Measurements from ENCODE around the gene SLC44A3. TPM values are rescaled to one million over a fixed set of nuclear protein-coding genes. Genes with fewer than 3 reads are reported as not detected.

Gene SLC44A3
- total and polyA plus RNA-seq, 2 experiments from 2014 or later, result 2.9 to 4.5 TPM

DNA sequence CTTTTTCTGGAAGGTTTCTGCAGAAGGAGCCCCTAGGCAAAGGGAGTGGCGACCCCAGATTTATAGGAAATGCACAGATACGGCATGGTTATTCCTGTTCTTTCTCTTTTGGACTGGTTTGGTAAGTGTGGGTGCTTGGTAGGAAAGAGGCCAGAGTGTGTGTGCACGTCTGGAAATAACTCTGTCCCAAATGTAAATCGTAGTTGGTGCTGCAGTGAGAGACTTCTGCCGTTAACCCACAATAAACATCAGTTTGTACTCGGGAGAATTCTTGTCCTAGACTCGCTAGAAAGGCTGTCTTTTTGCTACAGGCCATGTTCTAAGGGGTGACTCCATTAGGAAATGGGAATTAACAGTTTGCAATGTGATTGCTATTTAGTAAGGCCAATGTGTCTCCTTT, 779 bp downstream of the SLC44A3 start:
- ATAC-seq (no peak), DNase-seq (ENCODE audit: low spot score) (no peak)
- no peaks in the 10 kb centered on the region; the same call in 2 of the 3 replicates for H3K9me3 Mint-ChIP-seq
- Histone ChIP-seq H4K20me1 (replicated peaks; ENCODE audit: insufficient read depth) (no peaks in the 10 kb centered on the region), H3K27me3 (ENCODE audit: insufficient read depth) (peaks cover 8% of the 10 kb centered on the region), H3K79me2 (replicated peaks; ENCODE audit: insufficient read depth) (no peaks in the 10 kb centered on the region), H3K36me3 (ENCODE audit: insufficient read depth) (no peaks in the 10 kb centered on the region), H3K4me3 (peak overlapping the region; percentile 83), H3K27ac (ENCODE audit: low read depth) (no peak overlapping the region), H3F3A (replicated peaks; ENCODE audit: low read depth) (0 out of 2 replicates have a peak, but pooled peaks cover 3% of the 10 kb centered on the region), H3K9me2 (ENCODE audit: insufficient read depth) (no peaks in the 10 kb centered on the region), H3K4me1 (ENCODE audit: insufficient read depth) (peaks cover 14% of the 10 kb centered on the region), H3K4me2 (peak overlapping the region; percentile 81), H2AFZ (peak overlapping the region; percentile 78)
- no peak overlapping the region for H3K27ac Mint-ChIP-seq
- no peak for TF ChIP-seq ZNF462 (CRISPR knock-in tag; IDR thresholded peaks at IDR 0.05)
- no peak for TF ChIP-seq ZNF114 (CRISPR knock-in tag; IDR thresholded peaks at IDR 0.05)
- TF ChIP-seq EZH2 (IDR thresholded peaks at IDR 0.05; ENCODE audit: low read depth, unreplicated experiment), result no peak
- no peak for TF ChIP-seq STAT1 (IDR thresholded peaks at IDR 0.05; ENCODE audit: unreplicated experiment)
- TF ChIP-seq, protein P1, sequence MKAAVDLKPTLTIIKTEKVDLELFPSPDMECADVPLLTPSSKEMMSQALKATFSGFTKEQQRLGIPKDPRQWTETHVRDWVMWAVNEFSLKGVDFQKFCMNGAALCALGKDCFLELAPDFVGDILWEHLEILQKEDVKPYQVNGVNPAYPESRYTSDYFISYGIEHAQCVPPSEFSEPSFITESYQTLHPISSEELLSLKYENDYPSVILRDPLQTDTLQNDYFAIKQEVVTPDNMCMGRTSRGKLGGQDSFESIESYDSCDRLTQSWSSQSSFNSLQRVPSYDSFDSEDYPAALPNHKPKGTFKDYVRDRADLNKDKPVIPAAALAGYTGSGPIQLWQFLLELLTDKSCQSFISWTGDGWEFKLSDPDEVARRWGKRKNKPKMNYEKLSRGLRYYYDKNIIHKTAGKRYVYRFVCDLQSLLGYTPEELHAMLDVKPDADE (IDR thresholded peaks at IDR 0.05), result no peak
- no peak for TF ChIP-seq ZNF331 (CRISPR knock-in tag; IDR thresholded peaks at IDR 0.05; ENCODE audit: low read depth)
- TF ChIP-seq, protein P2, sequence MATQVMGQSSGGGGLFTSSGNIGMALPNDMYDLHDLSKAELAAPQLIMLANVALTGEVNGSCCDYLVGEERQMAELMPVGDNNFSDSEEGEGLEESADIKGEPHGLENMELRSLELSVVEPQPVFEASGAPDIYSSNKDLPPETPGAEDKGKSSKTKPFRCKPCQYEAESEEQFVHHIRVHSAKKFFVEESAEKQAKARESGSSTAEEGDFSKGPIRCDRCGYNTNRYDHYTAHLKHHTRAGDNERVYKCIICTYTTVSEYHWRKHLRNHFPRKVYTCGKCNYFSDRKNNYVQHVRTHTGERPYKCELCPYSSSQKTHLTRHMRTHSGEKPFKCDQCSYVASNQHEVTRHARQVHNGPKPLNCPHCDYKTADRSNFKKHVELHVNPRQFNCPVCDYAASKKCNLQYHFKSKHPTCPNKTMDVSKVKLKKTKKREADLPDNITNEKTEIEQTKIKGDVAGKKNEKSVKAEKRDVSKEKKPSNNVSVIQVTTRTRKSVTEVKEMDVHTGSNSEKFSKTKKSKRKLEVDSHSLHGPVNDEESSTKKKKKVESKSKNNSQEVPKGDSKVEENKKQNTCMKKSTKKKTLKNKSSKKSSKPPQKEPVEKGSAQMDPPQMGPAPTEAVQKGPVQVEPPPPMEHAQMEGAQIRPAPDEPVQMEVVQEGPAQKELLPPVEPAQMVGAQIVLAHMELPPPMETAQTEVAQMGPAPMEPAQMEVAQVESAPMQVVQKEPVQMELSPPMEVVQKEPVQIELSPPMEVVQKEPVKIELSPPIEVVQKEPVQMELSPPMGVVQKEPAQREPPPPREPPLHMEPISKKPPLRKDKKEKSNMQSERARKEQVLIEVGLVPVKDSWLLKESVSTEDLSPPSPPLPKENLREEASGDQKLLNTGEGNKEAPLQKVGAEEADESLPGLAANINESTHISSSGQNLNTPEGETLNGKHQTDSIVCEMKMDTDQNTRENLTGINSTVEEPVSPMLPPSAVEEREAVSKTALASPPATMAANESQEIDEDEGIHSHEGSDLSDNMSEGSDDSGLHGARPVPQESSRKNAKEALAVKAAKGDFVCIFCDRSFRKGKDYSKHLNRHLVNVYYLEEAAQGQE (IDR thresholded peaks at IDR 0.05; ENCODE audit: unreplicated experiment), result no peak
- no peak for TF ChIP-seq CREB1 (CRISPR knock-in tag; IDR thresholded peaks at IDR 0.05; ENCODE audit: low read depth)
- no peak for TF ChIP-seq CTCF (conservative IDR thresholded peaks at IDR 0.05; ENCODE audit: low read depth in 2 of 2)
- no peak for TF ChIP-seq POLR2AphosphoS5 (IDR thresholded peaks at IDR 0.05; ENCODE audit: low read depth)
- no peak for TF ChIP-seq NANOG (IDR thresholded peaks at IDR 0.05; ENCODE audit: borderline replicate concordance)
- no peak for TF ChIP-seq EZH2phosphoT487 (IDR thresholded peaks at IDR 0.05; ENCODE audit: unreplicated experiment)
- peak overlapping the region; percentile 70 for H3K4me3 Mint-ChIP-seq
- peaks cover 20% of the 10 kb centered on the region for H3K4me1 Mint-ChIP-seq
- H3K27me3 Mint-ChIP-seq (ENCODE audit: insufficient read depth, low read depth, poor library complexity), result peaks cover 6% of the 10 kb centered on the region
- H3K36me3 Mint-ChIP-seq (ENCODE audit: low read depth), result peaks cover 8% of the 10 kb centered on the region; the same call in 2 of the 3 replicates

Measured in GM23338 (cell line).